Activated effector memory CD4-positive, alpha-beta T cell treated with anti-CD3 and anti-CD28 coated beads, Interleukin-2, amount 50 U/mL, for 16 hours (primary cell): ENCODE measurements around the gene SNX32.

Experiments used
- DNase-seq: peaks from one replicate; pipeline ENCODE4 v3.0.0-alpha.2; 2020

The SNX32 gene

GRCh38 chr11:65857853-65858680 lies 24.3 kb downstream of the SNX32 start, which contains the start of gene CFL1:
CFL1 (minus strand) TSS chr11:65858180; CDS start chr11:65858099, 81 bp downstream.
- DNase-seq, result peak; percentile 99

GRCh38 chr11:65858681-65859087 lies 24.9 kb downstream of the SNX32 start:
- no peak for DNase-seq

- peak; percentile 99 for DNase-seq
Measured at GRCh38 chr11:65859095-65859811, 25.5 kb downstream of the SNX32 start.

DNA sequence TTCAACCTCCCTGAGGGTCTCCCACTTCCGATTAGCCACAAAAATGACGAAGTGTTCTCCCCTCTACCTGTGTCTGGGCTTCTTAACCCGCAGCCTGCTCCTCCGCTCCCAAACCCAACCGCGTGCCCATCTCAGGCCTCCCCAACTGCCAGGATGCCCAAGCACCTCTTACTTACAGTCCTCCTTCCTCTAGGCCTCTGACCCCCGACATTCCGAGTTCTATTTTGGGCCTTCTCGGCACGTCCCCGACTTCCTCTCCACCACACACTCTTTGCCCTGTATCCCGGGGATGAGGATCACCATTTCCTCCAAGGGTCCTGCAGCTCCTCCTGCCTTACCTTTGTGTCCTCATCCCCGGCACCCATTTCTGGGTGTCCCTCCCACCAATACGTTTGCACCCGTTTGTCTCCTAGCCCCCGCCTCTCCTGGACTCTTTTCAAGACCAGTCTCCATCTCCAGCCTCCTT lies 26.1 kb downstream of the SNX32 start:
- DNase-seq, result no peak

DNA sequence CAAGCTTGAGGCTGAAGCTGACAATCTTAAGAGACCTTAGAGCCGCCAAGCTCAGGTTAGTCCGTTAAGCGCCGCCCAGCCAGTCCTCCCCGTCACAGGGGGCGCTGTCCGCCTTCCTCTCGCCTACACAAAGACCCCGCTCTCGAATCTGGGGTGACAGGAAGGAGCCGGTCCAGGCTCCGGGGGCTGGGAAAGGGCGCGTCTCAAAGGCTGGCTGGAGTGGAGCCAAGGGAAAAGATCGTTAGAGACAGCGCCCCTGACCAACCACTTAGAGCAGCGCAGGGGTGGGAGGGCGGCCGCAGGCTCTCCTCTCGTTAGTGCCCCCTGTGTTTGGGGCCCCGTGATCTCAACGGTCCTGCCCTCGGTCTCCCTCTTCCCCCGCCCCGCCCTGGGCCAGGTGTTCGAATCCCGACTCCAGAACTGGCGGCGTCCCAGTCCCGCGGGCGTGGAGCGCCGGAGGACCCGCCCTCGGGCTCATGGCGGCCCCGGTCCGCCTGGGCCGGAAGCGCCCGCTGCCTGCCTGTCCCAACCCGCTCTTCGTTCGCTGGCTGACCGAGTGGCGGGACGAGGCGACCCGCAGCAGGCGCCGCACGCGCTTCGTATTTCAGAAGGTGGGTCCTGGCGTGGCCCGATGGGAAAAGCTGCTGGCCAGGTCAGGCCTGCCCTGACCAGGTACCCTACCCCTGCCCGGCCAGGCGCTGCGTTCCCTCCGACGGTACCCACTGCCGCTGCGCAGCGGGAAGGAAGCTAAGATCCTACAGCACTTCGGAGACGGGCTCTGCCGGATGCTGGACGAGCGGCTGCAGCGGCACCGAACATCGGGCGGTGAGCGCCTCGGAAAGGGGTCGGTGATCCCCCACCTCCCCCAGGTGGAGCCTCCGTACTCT lies 26.8 kb downstream of the SNX32 start, which contains the start of gene MUS81:
Gene MUS81, plus strand, starts transcription at position 156 of the 887 bp plus-strand sequence. Its CDS starts 321 bp downstream, at position 477.
- DNase-seq, result peak; percentile 99

DNA sequence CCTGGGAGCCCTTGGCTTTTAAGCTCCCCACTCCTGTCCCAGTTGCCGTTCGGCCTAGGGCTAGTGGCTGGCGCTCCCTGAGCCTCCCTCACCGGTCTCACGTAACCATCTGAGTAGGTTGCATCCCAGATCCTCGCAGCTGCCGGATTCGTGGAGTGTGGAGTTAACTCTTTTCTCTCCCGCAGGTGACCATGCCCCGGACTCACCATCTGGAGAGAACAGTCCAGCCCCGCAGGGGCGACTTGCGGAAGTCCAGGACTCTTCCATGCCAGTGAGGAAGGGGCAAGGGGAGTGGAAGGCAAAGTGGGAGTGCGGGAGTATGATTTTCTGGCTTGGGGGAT lies 27.4 kb downstream of the SNX32 start:
- no peak for DNase-seq

- DNase-seq, result peak; percentile 61
Measured at GRCh38 chr11:65861533-65862183, 27.9 kb downstream of the SNX32 start.

DNA sequence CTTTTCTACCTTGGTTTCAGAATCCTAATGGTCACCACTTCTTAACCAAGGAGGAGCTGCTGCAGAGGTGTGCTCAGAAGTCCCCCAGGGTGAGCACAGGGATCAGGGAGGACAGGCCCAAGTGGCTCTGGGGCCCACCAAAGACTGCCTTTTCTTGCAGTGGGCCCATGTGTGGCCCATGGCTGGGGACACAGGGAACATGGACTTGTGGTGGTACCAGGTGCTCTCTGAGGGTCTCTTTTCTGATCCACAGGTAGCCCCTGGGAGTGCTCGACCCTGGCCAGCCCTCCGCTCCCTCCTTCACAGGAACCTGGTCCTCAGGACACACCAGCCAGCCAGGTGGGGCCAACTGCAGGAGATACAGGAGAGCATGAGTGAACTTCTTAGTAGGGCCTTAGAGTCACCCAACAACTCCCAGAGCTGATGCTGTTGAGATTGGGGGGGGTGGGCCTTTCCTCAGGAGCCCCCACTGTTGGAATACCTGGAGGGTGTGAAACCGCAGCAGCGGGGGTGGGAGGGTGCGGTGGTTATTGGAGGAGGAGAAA lies 28.5 kb downstream of the SNX32 start:
- peak; percentile 59 for DNase-seq

DNA sequence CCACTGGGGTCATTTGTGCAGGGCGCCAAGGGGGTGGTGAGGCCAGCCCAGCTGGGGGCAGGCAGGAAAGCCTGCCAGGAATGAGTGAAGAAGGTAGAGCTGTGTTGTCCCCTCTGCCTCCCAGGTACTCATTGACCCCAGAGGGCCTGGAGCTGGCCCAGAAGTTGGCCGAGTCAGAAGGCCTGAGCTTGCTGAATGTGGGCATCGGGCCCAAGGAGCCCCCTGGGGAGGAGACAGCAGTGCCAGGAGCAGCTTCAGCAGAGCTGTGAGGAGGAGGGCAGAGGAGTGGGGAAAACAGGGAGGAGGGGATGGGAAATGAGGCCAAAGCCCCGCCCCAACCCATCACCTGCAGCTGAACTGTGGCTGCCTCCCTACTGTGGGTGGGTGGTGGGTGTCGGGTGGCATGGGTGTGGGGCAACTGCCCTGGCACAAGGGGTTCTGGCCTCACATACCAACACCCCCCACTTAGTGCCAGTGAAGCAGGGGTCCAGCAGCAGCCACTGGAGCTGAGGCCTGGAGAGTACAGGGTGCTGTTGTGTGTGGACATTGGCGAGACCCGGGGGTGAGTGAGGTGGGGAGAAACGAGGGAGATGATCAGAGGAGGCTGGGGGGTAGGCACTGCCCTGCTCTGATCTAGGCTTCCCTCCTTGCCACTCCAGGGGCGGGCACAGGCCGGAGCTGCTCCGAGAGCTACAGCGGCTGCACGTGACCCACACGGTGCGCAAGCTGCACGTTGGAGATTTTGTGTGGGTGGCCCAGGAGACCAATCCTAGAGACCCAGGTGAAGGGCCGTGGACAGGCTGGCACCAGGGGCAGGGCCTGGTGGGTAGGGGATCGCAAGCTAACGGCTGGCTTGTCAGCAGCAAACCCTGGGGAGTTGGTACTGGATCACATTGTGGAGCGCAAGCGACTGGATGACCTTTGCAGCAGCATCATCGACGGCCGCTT lies 29.5 kb downstream of the SNX32 start:
- DNase-seq, result peak; percentile 58

- peak; percentile 57 for DNase-seq
Measured at GRCh38 chr11:65863889-65864705, 30.3 kb downstream of the SNX32 start.

DNA sequence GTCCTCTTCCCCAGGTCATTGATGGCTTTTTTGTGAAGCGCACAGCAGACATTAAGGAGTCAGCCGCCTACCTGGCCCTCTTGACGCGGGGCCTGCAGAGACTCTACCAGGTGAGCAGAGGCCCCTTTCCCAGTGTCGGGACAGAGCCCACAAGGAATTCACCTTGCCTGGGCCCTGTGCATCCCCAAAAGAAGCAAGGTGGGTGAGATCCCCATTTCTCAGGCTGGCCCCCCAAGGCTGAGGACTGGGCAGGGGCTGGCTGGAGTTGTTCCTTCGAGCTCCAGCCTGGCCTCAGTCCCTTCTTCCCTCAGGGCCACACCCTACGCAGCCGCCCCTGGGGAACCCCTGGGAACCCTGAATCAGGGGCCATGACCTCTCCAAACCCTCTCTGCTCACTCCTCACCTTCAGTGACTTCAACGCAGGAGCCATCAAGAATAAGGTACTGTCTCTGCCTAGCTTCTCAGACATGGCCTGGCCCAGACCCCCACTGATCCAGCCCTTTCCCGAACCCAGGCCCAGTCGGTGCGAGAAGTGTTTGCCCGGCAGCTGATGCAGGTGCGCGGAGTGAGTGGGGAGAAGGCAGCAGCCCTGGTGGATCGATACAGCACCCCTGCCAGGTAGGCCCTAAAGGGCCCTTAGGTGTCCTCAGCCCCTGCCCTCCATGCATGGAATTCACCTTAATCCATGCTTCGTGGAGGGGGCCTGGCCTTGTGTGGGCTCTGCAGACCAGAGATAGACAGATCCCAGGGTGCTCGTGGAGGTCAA lies 31.1 kb downstream of the SNX32 start:
- DNase-seq, result peak; percentile 53

GRCh38 chr11:65865550-65866172 lies 31.9 kb downstream of the SNX32 start:
- DNase-seq, result no peak

- no peak for DNase-seq
Measured at GRCh38 chr11:65866509-65867283, 32.9 kb downstream of the SNX32 start.

GRCh38 chr11:65867284-65868071 lies 33.7 kb downstream of the SNX32 start:
- DNase-seq, result no peak

- DNase-seq, result peak; percentile 77
Measured at GRCh38 chr11:65868076-65868667, 34.4 kb downstream of the SNX32 start.

- no peak for DNase-seq
Measured at GRCh38 chr11:65868907-65869306, 35.1 kb downstream of the SNX32 start.
